A549 (cell line): Measurements from ENCODE around the gene CASQ1. TPM values are rescaled to one million over a fixed set of nuclear protein-coding genes. Genes with fewer than 3 reads are reported as not detected.

Experiments
- ATAC-seq, 2 experiments: fragments of 200-7000 bp in 1 of 2; fragments of >200 bp in 1 of 2; cut with Nextera tagmentation in 1 of 2; cut with Tn5 transposase in 1 of 2; 3 replicates each; pipeline versions ENCODE4 v1.8.0 to v1.9.1; 2018 to 2020; ENCODE audit warnings: mild to moderate bottlenecking in 1 of 2, moderate library complexity in 1 of 2
- CTCF ChIA-PET: fragments of 300-600 bp; sonication (Branson Sonifier 250); formaldehyde crosslinking; extraction: SDS; loops from one replicate; lab custom pipeline; 2021; ENCODE audit warnings: antibody characterized with exemption, inconsistent platforms; lab: Yijun Ruan, JAX
- POLR2A ChIA-PET: fragments of 350-600 bp; formaldehyde crosslinking; extraction: SDS; loops from one replicate; lab custom pipeline; 2021; ENCODE audit warnings: antibody characterized with exemption, inconsistent platforms; lab: Yijun Ruan, JAX
- DNase-seq, 2 experiments: peaks; one replicate each; pipeline versions ENCODE4 v3.0.0 to v3.0.0-alpha.2; 2011 to 2016; ENCODE audit warnings: low read depth in 1 of 2, low spot score in 1 of 2
- FAIRE-seq: peaks from 2 replicates; lab custom pipeline; 2011; peaks lifted over from hg19 to GRCh38; lab: Jason Lieb, UNC
- H3K27ac ChIP-seq, 2 experiments: fragments of >200 bp; sonication (Bioruptor Twin); formaldehyde crosslinking; 3 replicates each; pipeline ENCODE4 v1.5.1; 2016 to 2017
- H3K4me1 ChIP-seq: fragments of >200 bp; sonication (Bioruptor Twin); formaldehyde crosslinking; 3 replicates; pipeline ENCODE4 v1.6.1; 2016
- H3K4me2 ChIP-seq: fragments of >200 bp; sonication (Bioruptor Twin); formaldehyde crosslinking; 3 replicates; pipeline ENCODE4 v1.6.1; 2016
- H3K4me3 ChIP-seq: fragments of >200 bp; sonication (Bioruptor Twin); formaldehyde crosslinking; 3 replicates; pipeline ENCODE4 v1.5.1; 2016
- H3K9me3 ChIP-seq: fragments of >200 bp; sonication (Bioruptor Twin); formaldehyde crosslinking; 3 replicates; pipeline ENCODE4 v1.6.1; 2016
- CEBPB ChIP-seq, 2 experiments: fragments of >200 bp in 1 of 2; sonication (Bioruptor Twin) in 1 of 2; formaldehyde crosslinking in 1 of 2; IDR thresholded peaks; 2 replicates each; pipeline ENCODE4 v1.6.1; 2012 to 2016
- EHF ChIP-seq: fragments of 250-450 bp; sonication (Bioruptor Pico); IDR thresholded peaks from 2 replicates; pipeline ENCODE4 v1.5.0; 2020; ENCODE audit warnings: mild to moderate bottlenecking
- EHMT2 ChIP-seq: fragments of 200-600 bp; sonication (generic); IDR thresholded peaks from 2 replicates; pipeline ENCODE4 v1.6.1; 2016; ENCODE audit warnings: antibody characterized with exemption, low read depth, mild to moderate bottlenecking, moderate library complexity
- EP300 ChIP-seq, 2 experiments: fragments of >200 bp; sonication (Bioruptor Twin); formaldehyde crosslinking; IDR thresholded peaks; 2 replicates in 1 of 2; 3 replicates in 1 of 2; pipeline ENCODE4 v1.6.1; 2016 to 2017
- FOSB ChIP-seq: fragments of 250-450 bp; sonication (Bioruptor Pico); IDR thresholded peaks from 2 replicates; pipeline ENCODE4 v1.5.0; 2020; ENCODE audit warnings: mild to moderate bottlenecking, moderate library complexity
- FOSL2 ChIP-seq, 2 experiments: fragments of 450-650 bp in 1 of 2; fragments of >200 bp in 1 of 2; sonication (Bioruptor Twin) in 1 of 2; formaldehyde crosslinking; IDR thresholded peaks; 2 replicates each; pipeline versions ENCODE4 v1.5.0 to v1.6.1; 2016 to 2020; ENCODE audit warnings: mild to moderate bottlenecking in 1 of 2, moderate library complexity in 1 of 2
- JUNB ChIP-seq: fragments of >200 bp; sonication (Bioruptor Twin); formaldehyde crosslinking; IDR thresholded peaks from 2 replicates; pipeline ENCODE4 v1.6.1; 2016
- NFE2L2 ChIP-seq: fragments of 150-350 bp; conservative IDR thresholded peaks from 2 replicates; pipeline ENCODE4 v1.6.1; 2014; ENCODE audit warnings: low read length
- NR3C1 ChIP-seq: fragments of >200 bp; sonication (Bioruptor Twin); formaldehyde crosslinking; IDR thresholded peaks from 3 replicates; pipeline ENCODE4 v1.6.1; 2017
- SMC3 ChIP-seq: fragments of >200 bp; sonication (Bioruptor Twin); formaldehyde crosslinking; IDR thresholded peaks from 3 replicates; pipeline ENCODE4 v1.6.1; 2018; ENCODE audit warnings: inconsistent platforms
- SREBF2 ChIP-seq: fragments of 450-650 bp; IDR thresholded peaks from 2 replicates; pipeline ENCODE4 v1.6.1; 2014; ENCODE audit warnings: mild to moderate bottlenecking, moderate library complexity
- TP53 ChIP-seq: fragments of 250-450 bp; sonication (Bioruptor Pico); IDR thresholded peaks from 2 replicates; pipeline ENCODE4 v1.5.0; 2021; ENCODE audit warnings: mild to moderate bottlenecking, moderate library complexity
- WGBS: methylation state at CpG from one replicate; pipeline ENCODE4 v1.1.6; 2017; ENCODE audit errors: missing lambda C conversion rate; 5-methylcytosine and 5-hydroxymethylcytosine counted together
- polyA plus RNA-seq, 4 experiments: library from polyadenylated mRNA; depleted of rRNA in 3 of 4; stranded (reverse); fragments of >200 nt; fragmentation: RNase III in 1 of 4; extraction: RNeasy Plus Mini Kit Qiagen cat#74134 plus additional on column Dnase treatment in 1 of 4; gene quantifications; 2 replicates in 3 of 4; 3 replicates in 1 of 4; pipeline ENCODE4 v1.2.3, GENCODE V29; 2011 to 2017
- TF ChIP-seq, protein P1 (sequence below): IDR thresholded peaks from 2 replicates; pipeline ENCODE4 v1.6.1; 2012; ENCODE audit warnings: low read depth, borderline replicate concordance
- TF ChIP-seq, protein P2 (sequence below): IDR thresholded peaks from 2 replicates; pipeline ENCODE4 v1.6.1; 2012
- TF ChIP-seq, protein P3 (sequence below): fragments of 150-350 bp; IDR thresholded peaks from 2 replicates; pipeline ENCODE4 v1.6.1; 2014; ENCODE audit warnings: low read depth, mild to moderate bottlenecking, low read length
- TF ChIP-seq, protein P4 (sequence below): fragments of 250-450 bp; sonication (Bioruptor Pico); IDR thresholded peaks from 2 replicates; pipeline ENCODE4 v1.5.0; 2020; ENCODE audit warnings: low read depth, mild to moderate bottlenecking, moderate library complexity
- TF ChIP-seq, protein P5 (sequence below): fragments of 200-600 bp; sonication (generic); IDR thresholded peaks from 2 replicates; pipeline ENCODE4 v1.6.1; 2016; ENCODE audit warnings: antibody characterized with exemption, mild to moderate bottlenecking, moderate library complexity

Gene CASQ1
- polyA plus RNA-seq, 2 of the 4 experiments (the other 2 are of a cell fraction), result 0.04 to 0.08 TPM

DNA sequence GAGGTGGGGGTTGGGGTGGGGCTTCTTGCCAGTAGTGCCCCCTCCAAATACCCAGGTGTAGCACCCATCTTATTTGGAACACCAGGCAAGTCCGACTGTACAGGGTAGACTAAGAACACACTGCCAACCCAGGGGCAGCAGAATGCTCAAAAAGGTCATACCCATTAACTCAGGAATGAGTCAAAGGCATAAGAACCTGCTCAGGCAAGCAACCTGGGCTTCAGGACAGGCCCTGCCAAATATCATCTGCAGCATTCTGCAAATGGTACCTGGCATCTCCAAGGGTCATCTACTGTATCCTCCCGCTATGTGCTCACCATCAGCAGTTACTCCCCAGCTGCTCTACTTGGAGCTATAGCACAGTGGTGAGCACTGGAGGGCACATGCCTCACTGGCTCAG is 34.2 kb downstream of the CASQ1 start:
- Histone ChIP-seq H3K27ac (no peak overlapping the region), H3K4me3 (no peak overlapping the region), H3K9me3 (no peaks in the 10 kb centered on the region), H3K4me2 (no peak overlapping the region), H3K4me1 (no peaks in the 10 kb centered on the region; the same call in 2 of the 3 replicates)
- FAIRE-seq, result no peak
- WGBS, result 85% methylated on average over 2 of the region's 2 CpGs
- TF ChIP-seq, protein P1, sequence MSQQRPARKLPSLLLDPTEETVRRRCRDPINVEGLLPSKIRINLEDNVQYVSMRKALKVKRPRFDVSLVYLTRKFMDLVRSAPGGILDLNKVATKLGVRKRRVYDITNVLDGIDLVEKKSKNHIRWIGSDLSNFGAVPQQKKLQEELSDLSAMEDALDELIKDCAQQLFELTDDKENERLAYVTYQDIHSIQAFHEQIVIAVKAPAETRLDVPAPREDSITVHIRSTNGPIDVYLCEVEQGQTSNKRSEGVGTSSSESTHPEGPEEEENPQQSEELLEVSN, result no peak
- TF ChIP-seq FOSL2 (IDR thresholded peaks at IDR 0.05) (no peak), FOSL2 (CRISPR knock-in tag; IDR thresholded peaks at IDR 0.05) (no peak), CEBPB (IDR thresholded peaks at IDR 0.05) (no peak), EHMT2 (no peak)
- DNase-seq, result no peak
- 0 out of 6 replicates have a peak, but pooled peaks of 1 of the 2 experiments have one; percentile 10 for ATAC-seq
- ChIA-PET CTCF (interaction anchor here (1.1 to 5.4 kb wide), 6 partner anchors 11 to 179 kb away, joined by 4 to 26 read pairs (median 14); no protein-coding TSS in a partner anchor), POLR2A (no interaction called here)

DNA sequence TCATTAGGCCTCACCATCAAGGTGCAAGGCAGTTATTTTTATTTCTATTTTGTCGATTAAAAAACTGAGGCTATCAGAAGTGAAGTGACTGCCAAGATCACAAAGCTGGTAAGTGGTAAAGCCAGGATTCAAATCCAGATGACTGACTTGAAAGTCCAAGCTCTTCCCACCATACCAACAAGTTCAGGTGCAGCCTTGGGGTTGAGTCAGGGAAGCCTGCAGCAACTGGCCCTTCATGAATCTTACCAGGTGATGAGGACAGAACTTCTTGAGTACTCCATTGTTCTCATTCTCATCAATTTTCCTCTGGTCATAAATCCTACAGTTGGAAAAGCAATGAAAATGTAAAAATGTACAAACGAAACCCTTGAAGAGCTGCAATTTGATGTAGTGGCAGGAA is 35.0 kb downstream of the CASQ1 start:
- CTCF ChIA-PET, result interaction anchor here (1.1 to 5.4 kb wide), 10 partner anchors 10 to 179 kb away, joined by 3 to 26 read pairs (median 8); no protein-coding TSS in a partner anchor
- H3K9me3 ChIP-seq, result no peaks in the 10 kb centered on the region
- DNase-seq (no peak), ATAC-seq (no peak)
- TF ChIP-seq NR3C1, result no peak
- TF ChIP-seq TP53 (CRISPR knock-in tag), result no peak
- no peak for TF ChIP-seq JUNB
- TF ChIP-seq, protein P2, sequence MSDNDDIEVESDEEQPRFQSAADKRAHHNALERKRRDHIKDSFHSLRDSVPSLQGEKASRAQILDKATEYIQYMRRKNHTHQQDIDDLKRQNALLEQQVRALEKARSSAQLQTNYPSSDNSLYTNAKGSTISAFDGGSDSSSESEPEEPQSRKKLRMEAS, result no peak
- TF ChIP-seq, protein P3, sequence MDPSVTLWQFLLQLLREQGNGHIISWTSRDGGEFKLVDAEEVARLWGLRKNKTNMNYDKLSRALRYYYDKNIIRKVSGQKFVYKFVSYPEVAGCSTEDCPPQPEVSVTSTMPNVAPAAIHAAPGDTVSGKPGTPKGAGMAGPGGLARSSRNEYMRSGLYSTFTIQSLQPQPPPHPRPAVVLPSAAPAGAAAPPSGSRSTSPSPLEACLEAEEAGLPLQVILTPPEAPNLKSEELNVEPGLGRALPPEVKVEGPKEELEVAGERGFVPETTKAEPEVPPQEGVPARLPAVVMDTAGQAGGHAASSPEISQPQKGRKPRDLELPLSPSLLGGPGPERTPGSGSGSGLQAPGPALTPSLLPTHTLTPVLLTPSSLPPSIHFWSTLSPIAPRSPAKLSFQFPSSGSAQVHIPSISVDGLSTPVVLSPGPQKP, result no peak
- no peak for TF ChIP-seq SREBF2
- TF ChIP-seq NFE2L2, result no peak
- TF ChIP-seq EP300 (IDR thresholded peaks at IDR 0.05), result no peak
- no peak for TF ChIP-seq EHF (CRISPR knock-in tag)
- TF ChIP-seq, all 56 proteins: peak for 0
- no peak overlapping the region for H3K4me2 ChIP-seq
- WGBS, result 61% methylated on average over 2 of the region's 2 CpGs
- H3K27ac ChIP-seq, result no peak overlapping the region
- POLR2A ChIA-PET, result interaction anchor here (0.5 kb wide), 1 partner anchor 35 kb away, joined by 4 read pairs; the partner anchor contains the start of gene CASQ1
- H3K4me3 ChIP-seq, result no peak overlapping the region
- no peaks in the 10 kb centered on the region for H3K4me1 ChIP-seq
- no peak for FAIRE-seq

DNA sequence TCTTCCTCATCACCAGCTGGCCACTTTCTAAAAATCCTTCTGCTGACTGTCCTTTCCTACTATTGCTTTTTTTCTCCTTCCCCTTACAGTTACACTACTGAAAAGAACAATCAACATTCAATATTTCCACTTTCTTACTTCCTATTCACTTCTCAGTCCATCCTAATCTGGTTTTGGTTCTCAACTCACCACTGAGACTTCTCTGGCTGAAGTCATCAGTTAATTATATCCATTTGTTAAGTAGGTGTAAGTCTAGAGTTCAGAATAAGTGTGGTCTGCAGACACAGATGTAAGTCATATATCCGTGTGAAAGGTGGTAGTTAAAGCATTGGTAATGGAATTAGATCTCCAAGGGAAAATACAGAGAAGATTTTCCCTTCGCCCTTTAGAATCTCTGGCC is 36.2 kb downstream of the CASQ1 start:
- Histone ChIP-seq H3K4me1 (no peaks in the 10 kb centered on the region), H3K4me2 (no peak overlapping the region), H3K4me3 (no peak overlapping the region), H3K27ac (no peak overlapping the region), H3K9me3 (no peaks in the 10 kb centered on the region)
- TF ChIP-seq, protein P4, sequence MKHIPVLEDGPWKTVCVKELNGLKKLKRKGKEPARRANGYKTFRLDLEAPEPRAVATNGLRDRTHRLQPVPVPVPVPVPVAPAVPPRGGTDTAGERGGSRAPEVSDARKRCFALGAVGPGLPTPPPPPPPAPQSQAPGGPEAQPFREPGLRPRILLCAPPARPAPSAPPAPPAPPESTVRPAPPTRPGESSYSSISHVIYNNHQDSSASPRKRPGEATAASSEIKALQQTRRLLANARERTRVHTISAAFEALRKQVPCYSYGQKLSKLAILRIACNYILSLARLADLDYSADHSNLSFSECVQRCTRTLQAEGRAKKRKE (CRISPR knock-in tag), result no peak
- TF ChIP-seq SMC3 (no peak), EHMT2 (no peak), FOSB (CRISPR knock-in tag) (no peak)
- TF ChIP-seq, protein P3, result no peak
- TF ChIP-seq, protein P5, sequence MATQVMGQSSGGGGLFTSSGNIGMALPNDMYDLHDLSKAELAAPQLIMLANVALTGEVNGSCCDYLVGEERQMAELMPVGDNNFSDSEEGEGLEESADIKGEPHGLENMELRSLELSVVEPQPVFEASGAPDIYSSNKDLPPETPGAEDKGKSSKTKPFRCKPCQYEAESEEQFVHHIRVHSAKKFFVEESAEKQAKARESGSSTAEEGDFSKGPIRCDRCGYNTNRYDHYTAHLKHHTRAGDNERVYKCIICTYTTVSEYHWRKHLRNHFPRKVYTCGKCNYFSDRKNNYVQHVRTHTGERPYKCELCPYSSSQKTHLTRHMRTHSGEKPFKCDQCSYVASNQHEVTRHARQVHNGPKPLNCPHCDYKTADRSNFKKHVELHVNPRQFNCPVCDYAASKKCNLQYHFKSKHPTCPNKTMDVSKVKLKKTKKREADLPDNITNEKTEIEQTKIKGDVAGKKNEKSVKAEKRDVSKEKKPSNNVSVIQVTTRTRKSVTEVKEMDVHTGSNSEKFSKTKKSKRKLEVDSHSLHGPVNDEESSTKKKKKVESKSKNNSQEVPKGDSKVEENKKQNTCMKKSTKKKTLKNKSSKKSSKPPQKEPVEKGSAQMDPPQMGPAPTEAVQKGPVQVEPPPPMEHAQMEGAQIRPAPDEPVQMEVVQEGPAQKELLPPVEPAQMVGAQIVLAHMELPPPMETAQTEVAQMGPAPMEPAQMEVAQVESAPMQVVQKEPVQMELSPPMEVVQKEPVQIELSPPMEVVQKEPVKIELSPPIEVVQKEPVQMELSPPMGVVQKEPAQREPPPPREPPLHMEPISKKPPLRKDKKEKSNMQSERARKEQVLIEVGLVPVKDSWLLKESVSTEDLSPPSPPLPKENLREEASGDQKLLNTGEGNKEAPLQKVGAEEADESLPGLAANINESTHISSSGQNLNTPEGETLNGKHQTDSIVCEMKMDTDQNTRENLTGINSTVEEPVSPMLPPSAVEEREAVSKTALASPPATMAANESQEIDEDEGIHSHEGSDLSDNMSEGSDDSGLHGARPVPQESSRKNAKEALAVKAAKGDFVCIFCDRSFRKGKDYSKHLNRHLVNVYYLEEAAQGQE, result no peak
- no peak for DNase-seq
- WGBS, result 82% methylated on average over 2 of the region's 2 CpGs
- POLR2A ChIA-PET, result interaction anchor here (0.9 kb wide), 1 partner anchor 36 kb away, joined by 3 read pairs; the partner anchor contains the start of gene DCAF8
- CTCF ChIA-PET, result interaction anchor here (1.1 to 5.4 kb wide), 7 partner anchors 13 to 141 kb away, joined by 3 to 26 read pairs (median 9); no protein-coding TSS in a partner anchor
- no peak for FAIRE-seq
- no peak for ATAC-seq
